Right cardiac atrium (tissue), 5 donors: ENCODE results near the gene TPM3. TPM values are rescaled to one million over a fixed set of nuclear protein-coding genes. Genes with fewer than 3 reads are reported as not detected.
A peak's percentile ranks its signal among the peaks of the same experiment; 100 is the strongest.
"Not testable (repeated sequence)": the region's sequence is repeated elsewhere in the genome, so short reads cannot be mapped to it uniquely, and the experiment has no call there.

Experiments used
- ATAC-seq, 2 donors: fragments of 200-7000 bp; cut with Tn5 transposase; one replicate each; pipeline versions ENCODE4 v1.8.0 to v1.9.1; 2020; ENCODE audit warnings: moderate library complexity in 2 of 2, mild to moderate bottlenecking in 1 of 2
- DNase-seq, 3 donors: peaks; one replicate each; pipeline ENCODE4 v3.0.0-alpha.2; 2020
- H3K27ac ChIP-seq: one replicate; pipeline ENCODE4 v1.5.1; 2013; ENCODE audit warnings: mild to moderate bottlenecking, low read length, control low read depth, moderate library complexity
- H3K27me3 ChIP-seq: one replicate; pipeline ENCODE4 v1.6.1; 2013; ENCODE audit not compliant: control insufficient read depth, insufficient read depth
- H3K4me1 ChIP-seq: one replicate; pipeline ENCODE4 v1.6.1; 2013; ENCODE audit warnings: low read length; ENCODE audit not compliant: control insufficient read depth, insufficient read depth
- H3K4me3 ChIP-seq: one replicate; pipeline ENCODE4 v1.5.1; 2013; ENCODE audit warnings: low read length, control low read depth
- H3K9me3 ChIP-seq: one replicate; pipeline ENCODE4 v1.6.1; 2013; ENCODE audit warnings: low read length; ENCODE audit not compliant: control insufficient read depth
- WGBS: extraction: QIAGEN DNeasy Blood & Tissue Kit; methylation state at CpG from one replicate; pipeline ENCODE4 v1.1.7; 2013; 5-methylcytosine and 5-hydroxymethylcytosine counted together
- intact Hi-C, 4 donors: fragments of 100-400 bp; cut with DNase I; formaldehyde crosslinking; loops; one replicate each; pipeline versions ENCODE4 v1.11.0 to v1.14.0; 2022 to 2023
- polyA plus RNA-seq: library from polyadenylated mRNA; stranded (reverse); fragments of 200-250 nt; gene quantifications from one replicate; pipeline ENCODE4 v1.2.3, GENCODE V29; 2013
- total RNA-seq, 4 donors: library from RNA; stranded (reverse); fragmentation: NEBNext Ultra II Directional; extraction: Animal tissue kit (Norgen Biotek cat#: 25700); gene quantifications; one replicate each; pipeline ENCODE4 v1.2.1, GENCODE V29; 2021
- donor health status: healthy with polysubstance abuse.
- donor health status: DM: no; HTN: yes; CAD: no.
- donor health status: DM: no; HTN: no; CAD: no.
- donor health status: DM: no; HTN: yes; CAD: no; lungs with severe emphysema.
- donor health status: DM: yes; HTN: yes; CAD: no.

The TPM3 gene
- total and polyA plus RNA-seq, 5 donors = 202 to 594 (median 282) TPM

- intact Hi-C loops = no loop called here
- WGBS = 82% methylated on average over 9 of the region's 9 CpGs
- Histone ChIP-seq H3K4me1 (no peaks in the 10 kb centered on the region), H3K9me3 (no peaks in the 10 kb centered on the region), H3K4me3 (no peak overlapping the region), H3K27ac (no peak overlapping the region), H3K27me3 (no peaks in the 10 kb centered on the region)
- peak in 1 of 2 donors; percentile 12 for ATAC-seq
- no peak for DNase-seq
Observed at GRCh38 chr1:154207262-154207661, 15.4 kb upstream of the TPM3 start.

- no peak within 1 kb of the TSS for H3K27ac ChIP-seq
- no peaks in the 10 kb centered on the region for H3K9me3 ChIP-seq
- ATAC-seq (peak; percentile 17 to 20), DNase-seq (no peak)
- no peaks in the 10 kb centered on the region for H3K27me3 ChIP-seq
- H3K4me3 ChIP-seq = no peak within 1 kb of the TSS
- intact Hi-C loops = no loop called here
- WGBS = 71% methylated on average over 1 of the region's 1 CpG
- no peaks in the 10 kb centered on the region for H3K4me1 ChIP-seq
Observed at GRCh38 chr1:154206196-154206595, 14.3 kb upstream of the TPM3 start, which contains the start of gene CFAP141. Gene CFAP141, minus strand, starts transcription at chr1:154206333. Its CDS starts 26 bp downstream, at chr1:154206307.

- H3K9me3 ChIP-seq, H3K4me1 ChIP-seq, H3K4me3 ChIP-seq, DNase-seq, H3K27me3 ChIP-seq, ATAC-seq, H3K27ac ChIP-seq, intact Hi-C loops: not testable (repeated sequence)
- 88% methylated on average over 11 of the region's 11 CpGs for WGBS
Observed at GRCh38 chr1:154205778-154206177, 13.9 kb upstream of the TPM3 start.

DNA sequence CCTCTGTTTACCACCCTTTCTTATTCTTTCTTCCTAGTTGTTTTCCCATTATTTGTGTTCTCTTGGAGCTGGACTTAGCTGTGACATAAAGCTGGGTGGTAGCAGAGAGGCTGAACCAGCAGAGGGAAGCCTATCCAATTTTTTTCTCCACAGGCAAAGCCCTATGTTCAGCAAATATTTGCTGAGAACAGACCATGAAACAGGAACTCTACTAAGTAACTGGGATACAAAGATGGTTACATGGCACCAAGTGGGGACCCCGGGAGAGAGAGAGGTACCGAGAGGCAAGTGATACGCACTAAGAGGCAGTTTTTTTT lies 7.6 kb upstream of the TPM3 start:
- peak overlapping the region; percentile 17 for H3K27ac ChIP-seq
- 95% methylated on average over 3 of the region's 3 CpGs for WGBS
- ATAC-seq (peak; percentile 17 to 19), DNase-seq (no peak)
- intact Hi-C loops = loop anchor here in 1 of 4 donors (10.0 kb wide), 1 partner anchor 65 kb away; no protein-coding TSS in a partner anchor
- no peak overlapping the region for H3K4me3 ChIP-seq
- no peaks in the 10 kb centered on the region for H3K4me1 ChIP-seq
- H3K9me3 ChIP-seq = no peaks in the 10 kb centered on the region
- no peaks in the 10 kb centered on the region for H3K27me3 ChIP-seq

DNA sequence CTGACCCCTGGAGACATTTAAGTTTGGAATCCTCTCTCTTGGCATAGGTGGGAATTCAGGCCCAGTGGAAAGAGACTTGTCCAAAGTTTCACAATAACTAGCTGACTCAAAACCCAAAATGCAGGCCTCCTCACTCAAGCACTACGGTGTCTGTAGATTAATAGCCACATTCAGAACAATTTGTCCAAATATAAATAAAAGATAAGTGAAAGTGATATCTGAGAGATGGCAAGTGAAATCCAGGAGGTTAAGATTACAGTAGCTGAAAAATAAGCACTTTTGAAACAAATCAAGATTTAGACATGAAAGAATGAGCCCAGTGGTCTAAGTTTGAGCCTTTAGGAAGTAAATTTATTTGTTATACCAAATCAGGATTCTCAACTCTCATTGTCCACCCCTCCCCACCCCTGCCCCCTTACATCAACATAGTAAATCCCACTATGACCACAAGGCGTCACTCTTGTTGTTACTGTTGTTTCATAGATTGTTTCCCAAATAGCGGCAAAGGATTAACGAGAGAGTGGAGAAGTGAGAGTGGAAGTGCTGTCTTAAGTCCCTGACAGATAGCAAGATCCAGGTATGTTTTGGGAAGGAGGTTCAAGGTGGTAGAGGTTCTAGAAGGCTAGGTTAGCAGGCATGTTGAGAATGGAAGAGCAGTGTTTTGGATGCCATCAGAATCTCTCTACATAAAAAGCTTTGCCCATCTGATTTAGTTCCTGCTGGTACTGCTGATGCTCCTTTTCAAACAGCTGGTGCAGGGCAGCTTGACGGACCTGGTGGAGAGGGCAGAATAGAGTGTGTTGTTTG lies 7.1 kb upstream of the TPM3 start:
- peak; percentile 52 to 63 for ATAC-seq
- Histone ChIP-seq H3K27ac (peak overlapping the region; percentile 17), H3K4me3 (no peak overlapping the region), H3K9me3 (no peaks in the 10 kb centered on the region), H3K4me1 (peaks cover 2% of the 10 kb centered on the region), H3K27me3 (no peaks in the 10 kb centered on the region)
- intact Hi-C loops = loop anchor here in 1 of 4 donors (10.0 kb wide), 1 partner anchor 66 kb away; no protein-coding TSS in a partner anchor
- WGBS = 4% methylated on average over 5 of the region's 5 CpGs
- no peak for DNase-seq

GRCh38 chr1:154193821-154194220 lies 1.9 kb upstream of the TPM3 start:
- no peak overlapping the region for H3K4me3 ChIP-seq
- no peak overlapping the region for H3K27ac ChIP-seq
- peak; percentile 40 to 77 (median 76) for DNase-seq
- ATAC-seq = peak; percentile 10 to 14
- H3K9me3 ChIP-seq = no peaks in the 10 kb centered on the region
- H3K27me3 ChIP-seq = no peaks in the 10 kb centered on the region
- H3K4me1 ChIP-seq = peaks cover 6% of the 10 kb centered on the region
- intact Hi-C loops = loop anchor here in 1 of 4 donors (10.0 kb wide), 1 partner anchor 71 kb away; no protein-coding TSS in a partner anchor
- 34% methylated on average over 8 of the region's 8 CpGs for WGBS

DNA sequence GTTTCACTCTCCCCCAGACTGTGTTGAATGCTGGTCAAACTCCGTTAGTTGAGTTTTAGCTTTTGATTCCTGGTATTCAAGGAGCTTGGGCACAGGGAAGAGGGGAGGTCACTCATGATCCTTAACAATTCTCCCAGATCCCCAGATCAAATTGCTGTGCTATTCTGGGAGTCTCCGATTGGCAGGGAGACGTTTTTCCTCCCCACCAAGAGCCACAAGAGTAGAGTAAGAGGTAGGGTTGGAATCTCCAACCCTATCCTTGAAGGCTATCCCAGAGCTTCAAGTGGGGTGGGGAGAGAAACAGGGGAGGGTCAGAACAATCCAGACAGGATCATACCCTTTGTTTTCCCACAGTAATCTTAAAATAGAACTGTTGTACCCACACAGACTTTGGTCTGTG lies 576 bp upstream of the TPM3 start:
- H3K9me3 ChIP-seq = no peaks in the 10 kb centered on the region
- WGBS = 34% methylated on average over 3 of the region's 3 CpGs
- ATAC-seq = no peak
- no peak overlapping the region for H3K4me3 ChIP-seq
- H3K27ac ChIP-seq = peak overlapping the region; percentile 46
- no peaks in the 10 kb centered on the region for H3K27me3 ChIP-seq
- H3K4me1 ChIP-seq = peaks cover 6% of the 10 kb centered on the region
- no peak for DNase-seq
- intact Hi-C loops = loop anchor here in 1 of 4 donors (10.0 kb wide), 1 partner anchor 72 kb away; no protein-coding TSS in a partner anchor

DNA sequence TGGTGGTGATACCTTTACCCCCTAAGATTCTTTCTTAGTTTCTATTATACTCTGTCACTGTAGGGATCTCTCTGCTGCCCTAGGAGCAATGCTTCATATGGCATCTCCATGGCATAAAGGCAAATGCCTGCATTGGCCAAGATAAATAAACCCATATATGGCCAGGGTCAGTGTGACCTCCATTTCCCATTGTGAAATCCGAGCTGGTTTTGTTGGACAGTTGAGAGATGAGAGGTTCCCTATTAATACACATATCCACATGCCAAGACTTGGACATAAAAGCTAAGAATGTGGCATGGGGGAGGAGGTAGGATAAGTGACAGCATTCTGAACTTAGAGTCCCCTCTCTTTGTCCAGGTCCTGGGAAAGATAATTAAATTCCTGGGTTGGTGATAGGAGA lies 1.4 kb downstream of the TPM3 start:
- 12% methylated on average over 1 of the region's 1 CpG for WGBS
- Histone ChIP-seq H3K4me1 (peaks cover 6% of the 10 kb centered on the region), H3K27me3 (no peaks in the 10 kb centered on the region), H3K27ac (no peak overlapping the region), H3K4me3 (peak overlapping the region; percentile 12), H3K9me3 (no peaks in the 10 kb centered on the region)
- DNase-seq (no peak), ATAC-seq (peak; percentile 41 to 68)
- intact Hi-C loops = loop anchor here in 1 of 4 donors (10.0 kb wide), 1 partner anchor 74 kb away; no protein-coding TSS in a partner anchor

DNA sequence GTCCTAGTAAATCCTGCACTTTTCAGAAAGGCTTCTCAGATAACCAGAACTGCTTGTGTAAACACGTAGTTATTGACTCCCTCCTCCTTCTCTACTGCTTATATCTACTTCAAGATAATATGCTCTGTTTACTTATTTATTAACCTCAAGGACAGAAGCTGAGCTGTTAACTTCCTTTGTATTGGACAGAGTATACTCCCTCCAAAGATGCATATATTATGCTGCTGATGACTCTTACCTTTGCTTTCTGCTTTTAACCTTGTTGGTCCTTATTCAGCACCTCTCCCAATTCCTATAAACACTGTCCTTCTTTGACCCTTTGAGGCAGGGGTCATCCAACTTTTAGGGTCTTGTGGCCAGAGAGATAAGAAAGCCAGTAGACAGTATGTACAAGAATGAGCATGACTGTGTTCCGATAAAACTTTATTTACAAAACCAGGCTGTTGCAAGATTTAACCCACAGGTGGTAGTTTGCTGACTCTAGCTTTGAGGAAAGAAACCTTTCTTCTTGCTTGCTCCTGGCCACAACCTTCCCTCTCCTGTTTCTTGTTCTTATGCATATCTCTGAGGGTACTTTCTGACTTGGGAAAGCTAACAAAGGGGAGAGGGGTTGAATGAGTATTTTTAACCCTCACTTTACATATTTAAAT lies 4.9 kb downstream of the TPM3 start:
- no peaks in the 10 kb centered on the region for H3K9me3 ChIP-seq
- H3K4me3 ChIP-seq = no peak overlapping the region
- intact Hi-C loops = loop anchor here in 1 of 4 donors (10.0 kb wide), 1 partner anchor 88 kb away; the partner anchor contains the start of gene HAX1
- DNase-seq (no peak), ATAC-seq (no peak)
- WGBS = 31% methylated on average over 2 of the region's 2 CpGs
- no peak overlapping the region for H3K27ac ChIP-seq
- H3K27me3 ChIP-seq = no peaks in the 10 kb centered on the region
- no peaks in the 10 kb centered on the region for H3K4me1 ChIP-seq

GRCh38 chr1:154186177-154186576 lies 5.7 kb downstream of the TPM3 start:
- no peak overlapping the region for H3K27ac ChIP-seq
- WGBS = 64% methylated on average over 1 of the region's 1 CpG
- no peak overlapping the region for H3K4me3 ChIP-seq
- intact Hi-C loops = loop anchor here in 1 of 4 donors (10.0 kb wide), 1 partner anchor 89 kb away; the partner anchor contains the start of gene HAX1
- H3K4me1 ChIP-seq = no peaks in the 10 kb centered on the region
- no peak for ATAC-seq
- H3K27me3 ChIP-seq = no peaks in the 10 kb centered on the region
- H3K9me3 ChIP-seq = no peaks in the 10 kb centered on the region
- DNase-seq = peak; percentile 48 to 74 (median 65)
